Measurements from ENCODE around the gene IFIT3. TPM values are rescaled to one million over a fixed set of nuclear protein-coding genes. Genes with fewer than 3 reads are reported as not detected.

Gene IFIT3
- total RNA-seq (2022; extraction: Qiagen RNA extraction; ENCODE audit: low read depth): 5.0 to 7.7 TPM (median 5.9 TPM) in 5 replicates

GRCh38 chr10:89327803-89328441, at the start of gene IFIT3:
Gene IFIT3, plus strand, starts transcription at chr10:89327997. Its CDS starts 77 bp downstream, at chr10:89328074.

GRCh38 chr10:89301721-89302445, 25.9 kb upstream of the IFIT3 start, which contains the start of gene IFIT2:
Gene IFIT2, plus strand, starts transcription at chr10:89302046. Its CDS starts 78 bp downstream, at chr10:89302124.

GRCh38 chr10:89377705-89378637, 50.2 kb downstream of the IFIT3 start, which contains the start of gene IFIT1B:
Gene IFIT1B, plus strand, starts transcription at chr10:89378056. Its CDS starts 80 bp downstream, at chr10:89378136.

Other genes with a start within 250 kb of the IFIT3 start
- gene CH25H, start 120.7 kb upstream of the IFIT3 start, total RNA-seq (2022; extraction: Qiagen RNA extraction; ENCODE audit: low read depth): 0.03 to 0.13 TPM (median 0.09 TPM) in 3 of 5 replicates, not detected in the others
- gene LIPA, start 76.2 kb upstream of the IFIT3 start, total RNA-seq (2022; extraction: Qiagen RNA extraction; ENCODE audit: low read depth): 41.1 to 60.3 TPM (median 48.1 TPM) in 5 replicates
- 2.3 to 4.9 TPM (median 3.1 TPM) in 5 replicates for gene IFIT2, start 26.0 kb upstream of the IFIT3 start, total RNA-seq (2022; extraction: Qiagen RNA extraction; ENCODE audit: low read depth)
- gene IFIT1B, start 50.1 kb downstream of the IFIT3 start, total RNA-seq (2022; extraction: Qiagen RNA extraction; ENCODE audit: low read depth): not detected in 5 replicates
- 4.4 to 7.2 TPM (median 6.0 TPM) in 5 replicates for gene IFIT1, start 64.6 kb downstream of the IFIT3 start, total RNA-seq (2022; extraction: Qiagen RNA extraction; ENCODE audit: low read depth)
- gene IFIT5, start 86.6 kb downstream of the IFIT3 start, total RNA-seq (2022; extraction: Qiagen RNA extraction; ENCODE audit: low read depth): 7.3 to 11.1 TPM (median 7.9 TPM) in 5 replicates
- 0.03 to 0.11 TPM in 2 of 5 replicates, not detected in the others for gene SLC16A12, start 207.6 kb downstream of the IFIT3 start, total RNA-seq (2022; extraction: Qiagen RNA extraction; ENCODE audit: low read depth)

All from A549 treated with CpdA at 1 μM for 4 hours (cell line).